H1 (cell line): Measurements from ENCODE around the gene SLIT3. TPM values are rescaled to one million over a fixed set of nuclear protein-coding genes. Genes with fewer than 3 reads are reported as not detected.
A peak's percentile ranks its signal among the peaks of the same experiment; 100 is the strongest.

Experiments used
- CTCF ChIA-PET: fragments of 300-600 bp; sonication (Branson Sonifier 250); formaldehyde crosslinking; loops from one replicate; lab custom pipeline; 2021; ENCODE audit not compliant: partially characterized antibody; lab: Charles Lee
- POLR2A ChIA-PET: fragments of 300-600 bp; sonication (Branson Sonifier 250); formaldehyde crosslinking; loops from one replicate; lab custom pipeline; 2021; ENCODE audit warnings: inconsistent platforms; ENCODE audit not compliant: partially characterized antibody; lab: Charles Lee
- DNase-seq, 2 experiments: peaks; one replicate each; pipeline versions ENCODE4 v3.0.0 to v3.0.0-alpha.2; 2010 to 2022; ENCODE audit warnings: low spot score in 2 of 2, low read depth in 1 of 2, mixed read lengths in 1 of 2
- FAIRE-seq: peaks from 2 replicates; lab custom pipeline; 2011; peaks lifted over from hg19 to GRCh38; lab: Jason Lieb, UNC
- H2AFZ ChIP-seq: 2 replicates; pipeline ENCODE4 v1.8.1; 2012; ENCODE audit warnings: low read length, inconsistent platforms
- H2AK5ac ChIP-seq: 2 replicates; pipeline ENCODE4 v1.6.1; 2013; ENCODE audit warnings: low read depth, low read length
- H2BK120ac ChIP-seq: replicated peaks from 2 replicates; pipeline ENCODE3; 2013; ENCODE audit warnings: low read depth, low read length, inconsistent platforms
- H2BK12ac ChIP-seq: 2 replicates; pipeline ENCODE4 v1.6.1; 2013; ENCODE audit warnings: low read depth, low read length
- H2BK15ac ChIP-seq: 2 replicates; pipeline ENCODE4 v1.6.1; 2013; ENCODE audit warnings: low read length
- H2BK20ac ChIP-seq: 2 replicates; pipeline ENCODE4 v1.6.1; 2013; ENCODE audit warnings: low read length
- H2BK5ac ChIP-seq: 2 replicates; pipeline ENCODE4 v1.6.1; 2013; ENCODE audit warnings: low read depth, low read length
- H3K14ac ChIP-seq: 2 replicates; pipeline ENCODE4 v1.6.1; 2013; ENCODE audit warnings: inconsistent platforms; ENCODE audit not compliant: insufficient read length
- H3K18ac ChIP-seq: 2 replicates; pipeline ENCODE4 v1.6.1; 2013; ENCODE audit warnings: low read length; ENCODE audit errors: extremely low read depth
- H3K23ac ChIP-seq: 2 replicates; pipeline ENCODE4 v1.6.1; 2013; ENCODE audit warnings: inconsistent platforms; ENCODE audit not compliant: insufficient read length
- H3K23me2 ChIP-seq: 2 replicates; pipeline ENCODE4 v1.6.1; 2013; ENCODE audit warnings: low read depth, low read length
- H3K27ac ChIP-seq: 2 replicates; pipeline ENCODE4 v1.6.1; 2011; ENCODE audit warnings: low read depth, low read length, inconsistent platforms
- H3K27me3 ChIP-seq, 4 experiments: replicated peaks in 1 of 4; 1 replicate in 1 of 4; 2 replicates in 3 of 4; pipeline versions ENCODE4 v1.6.1 to v1.8.1; 2011 to 2013; ENCODE audit warnings: low read length in 3 of 4, mild to moderate bottlenecking in 3 of 4, inconsistent platforms in 2 of 4, mixed read lengths in 2 of 4, moderate library complexity in 1 of 4; ENCODE audit not compliant: control insufficient read depth in 3 of 4, insufficient read depth in 3 of 4; ENCODE audit errors: extremely low read depth in 1 of 4
- H3K36me3 ChIP-seq, 4 experiments: 2 replicates each; pipeline versions ENCODE4 v1.6.1 to v1.8.1; 2011 to 2013; ENCODE audit warnings: mild to moderate bottlenecking in 4 of 4, low read length in 3 of 4, moderate library complexity in 2 of 4, control low read depth in 1 of 4, inconsistent platforms in 1 of 4; ENCODE audit not compliant: insufficient read depth in 4 of 4, control insufficient read depth in 2 of 4
- H3K4ac ChIP-seq: replicated peaks from 2 replicates; pipeline ENCODE3; 2013; ENCODE audit warnings: low read length, low read depth, mixed read lengths, inconsistent platforms; ENCODE audit not compliant: insufficient read length
- H3K4me1 ChIP-seq, 4 experiments: replicated peaks in 1 of 4; 1 replicate in 1 of 4; 2 replicates in 3 of 4; pipeline versions ENCODE4 v1.6.1 to v1.8.1; 2011 to 2013; ENCODE audit warnings: low read length in 3 of 4, inconsistent platforms in 2 of 4, mixed read lengths in 1 of 4; ENCODE audit not compliant: insufficient read depth in 4 of 4, control insufficient read depth in 3 of 4
- H3K4me2 ChIP-seq, 2 experiments: 2 replicates each; pipeline versions ENCODE4 v1.6.1 to v1.8.1; 2011 to 2013; ENCODE audit warnings: low read depth in 2 of 2, low read length in 2 of 2, control low read depth in 1 of 2, inconsistent platforms in 1 of 2, mild to moderate bottlenecking in 1 of 2; ENCODE audit not compliant: insufficient read depth in 1 of 2
- H3K4me3 ChIP-seq, 4 experiments: fragments of 200-600, 300-600 bp in 1 of 4; sonication (generic), shearing (Covaris generic), sonication (Bioruptor Twin) in 1 of 4; 2 replicates each; pipeline versions ENCODE4 v1.5.1 to v1.8.1; 2011 to 2016; ENCODE audit warnings: low read length in 4 of 4, low read depth in 3 of 4, control low read depth in 2 of 4, inconsistent platforms in 2 of 4, mild to moderate bottlenecking in 2 of 4, mixed read lengths in 1 of 4, moderate library complexity in 1 of 4; ENCODE audit not compliant: insufficient read depth in 2 of 4; ENCODE audit errors: extremely low read depth in 1 of 4
- H3K56ac ChIP-seq: replicated peaks from 2 replicates; pipeline ENCODE3; 2013; ENCODE audit warnings: low read depth, mild to moderate bottlenecking, mixed read lengths, low read length, inconsistent platforms; ENCODE audit not compliant: insufficient read length
- H3K79me1 ChIP-seq: 2 replicates; pipeline ENCODE4 v1.6.1; 2013; ENCODE audit warnings: low read depth, low read length, control low read depth
- H3K79me2 ChIP-seq, 2 experiments: 2 replicates each; pipeline versions ENCODE4 v1.6.1 to v1.8.1; 2012 to 2013; ENCODE audit warnings: low read length in 2 of 2, mild to moderate bottlenecking in 2 of 2, inconsistent platforms in 1 of 2; ENCODE audit not compliant: insufficient read depth in 2 of 2, control insufficient read depth in 1 of 2
- H3K9ac ChIP-seq, 4 experiments: replicated peaks in 1 of 4; 1 replicate in 1 of 4; 2 replicates in 3 of 4; pipeline versions ENCODE4 v1.6.1 to v1.8.1; 2011 to 2013; ENCODE audit warnings: low read depth in 3 of 4, low read length in 3 of 4, control low read depth in 2 of 4, mild to moderate bottlenecking in 2 of 4, moderate library complexity in 2 of 4, inconsistent platforms in 1 of 4; ENCODE audit errors: extremely low read depth in 1 of 4
- H3K9me3 ChIP-seq, 2 experiments: 2 replicates each; pipeline versions ENCODE4 v1.6.1 to v1.8.1; 2012 to 2013; ENCODE audit warnings: mild to moderate bottlenecking in 2 of 2, moderate library complexity in 2 of 2, control low read depth in 1 of 2, inconsistent platforms in 1 of 2, low read depth in 1 of 2, low read length in 1 of 2, mixed read lengths in 1 of 2; ENCODE audit not compliant: insufficient read depth in 2 of 2
- H4K20me1 ChIP-seq, 2 experiments: replicated peaks in 1 of 2; 2 replicates each; pipeline versions ENCODE3 to v1.8.1; 2011 to 2013; ENCODE audit warnings: inconsistent platforms in 2 of 2, low read length in 2 of 2, mild to moderate bottlenecking in 1 of 2; ENCODE audit not compliant: insufficient read depth in 2 of 2, control insufficient read depth in 1 of 2
- H4K5ac ChIP-seq: 2 replicates; pipeline ENCODE4 v1.6.1; 2013; ENCODE audit warnings: low read length, low read depth, mixed read lengths, inconsistent platforms; ENCODE audit not compliant: insufficient read length
- H4K8ac ChIP-seq: 2 replicates; pipeline ENCODE4 v1.8.0; 2013; ENCODE audit warnings: mild to moderate bottlenecking, moderate library complexity, low read length, inconsistent platforms; ENCODE audit not compliant: insufficient read depth; ENCODE audit errors: extremely low read depth
- H4K91ac ChIP-seq: replicated peaks from 2 replicates; pipeline ENCODE3; 2013; ENCODE audit warnings: low read length, mixed read lengths, inconsistent platforms; ENCODE audit not compliant: insufficient read length
- BACH1 ChIP-seq: IDR thresholded peaks from 2 replicates; pipeline ENCODE4 v1.6.1; 2012; ENCODE audit warnings: low read length, improper control_type of control experiment
- CREB1 ChIP-seq: IDR thresholded peaks from 2 replicates; pipeline ENCODE4 v1.6.1; 2012; ENCODE audit warnings: inconsistent platforms
- EGR1 ChIP-seq: IDR thresholded peaks from 2 replicates; pipeline ENCODE4 v1.6.1; 2011; ENCODE audit warnings: low read depth, low read length, borderline replicate concordance
- JUN ChIP-seq: IDR thresholded peaks from 2 replicates; pipeline ENCODE4 v1.6.1; 2011; ENCODE audit warnings: low read depth, mild to moderate bottlenecking, improper control_type of control experiment, low read length
- KDM4A ChIP-seq: IDR thresholded peaks from one replicate; pipeline ENCODE4 v1.7.1; 2012; ENCODE audit warnings: low read depth, mild to moderate bottlenecking, moderate library complexity, low read length, inconsistent platforms; ENCODE audit not compliant: severe bottlenecking
- NANOG ChIP-seq: IDR thresholded peaks from 2 replicates; pipeline ENCODE4 v1.6.1; 2011; ENCODE audit warnings: low read length, low read depth, mild to moderate bottlenecking, inconsistent platforms; ENCODE audit not compliant: insufficient read depth, poor library complexity, severe bottlenecking
- NRF1 ChIP-seq: IDR thresholded peaks from 2 replicates; pipeline ENCODE4 v1.6.1; 2011; ENCODE audit warnings: mild to moderate bottlenecking, low read depth, low read length, improper control_type of control experiment
- POLR2A ChIP-seq, 2 experiments: IDR thresholded peaks; 1 replicate in 1 of 2; 2 replicates in 1 of 2; pipeline ENCODE4 v1.6.1; 2011; ENCODE audit warnings: low read depth in 2 of 2, low read length in 2 of 2, mild to moderate bottlenecking in 2 of 2; ENCODE audit errors: control extremely low read depth in 1 of 2
- POLR2AphosphoS5 ChIP-seq: IDR thresholded peaks from 2 replicates; pipeline ENCODE4 v1.6.1; 2011; ENCODE audit warnings: low read depth, low read length
- SRF ChIP-seq: IDR thresholded peaks from 2 replicates; pipeline ENCODE4 v1.6.1; 2011; ENCODE audit warnings: mild to moderate bottlenecking, low read depth, low read length, moderate library complexity
- SUZ12 ChIP-seq: fragments of 200-600 bp; sonication (generic); IDR thresholded peaks from 2 replicates; pipeline ENCODE4 v1.6.1; 2012; ENCODE audit warnings: mild to moderate bottlenecking, inconsistent platforms, low read length, moderate library complexity, mixed read lengths
- TAF7 ChIP-seq: optimal IDR thresholded peaks from 2 replicates; pipeline ENCODE3; 2011; ENCODE audit warnings: low read depth, mild to moderate bottlenecking, inconsistent platforms, low read length, moderate library complexity, borderline replicate concordance
- WGBS, 2 experiments: shearing (Covaris generic) in 1 of 2; methylation state at CpG; one replicate each; pipeline versions ENCODE4 v1.1.6 to v1.1.7; 2013 to 2015; ENCODE audit warnings: low lambda C conversion rate in 2 of 2, mixed read lengths in 2 of 2, inconsistent platforms in 1 of 2, low coverage in 1 of 2, missing lambda C conversion rate in 1 of 2; ENCODE audit not compliant: insufficient replicate concordance in 2 of 2, insufficient coverage in 1 of 2, insufficient read length in 1 of 2; ENCODE audit errors: extremely low coverage in 1 of 2, missing lambda C conversion rate in 1 of 2; 5-methylcytosine and 5-hydroxymethylcytosine counted together
- polyA plus RNA-seq, 7 experiments: library from polyadenylated mRNA; depleted of rRNA in 3 of 7; stranded (reverse) in 5 of 7; unstranded in 2 of 7; fragments of >200 nt in 5 of 7; fragments of 200-250 nt in 2 of 7; gene quantifications; 1 replicate in 5 of 7; 2 replicates in 1 of 7; 4 replicates in 1 of 7; pipeline versions ENCODE4 v1.2.1 to v1.2.3, GENCODE V29; 2011 to 2013; ENCODE audit warnings: missing spikeins in 2 of 7, mixed read lengths in 2 of 7
- total RNA-seq: library from RNA; stranded (reverse); fragmentation: NEBNext Ultra II Directional; extraction: Animal tissue kit (Norgen Biotek cat#: 25700); gene quantifications from 2 replicates; pipeline ENCODE4 v1.2.1, GENCODE V29; 2021
- TF ChIP-seq, protein P1 (sequence below), 3 experiments: IDR thresholded peaks; 1 replicate in 2 of 3; 2 replicates in 1 of 3; pipeline versions ENCODE4 v1.5.1 to v1.6.1; 2011; ENCODE audit warnings: low read length in 3 of 3, mild to moderate bottlenecking in 3 of 3, inconsistent platforms in 2 of 3, low read depth in 1 of 3, moderate library complexity in 1 of 3; ENCODE audit not compliant: insufficient read depth in 1 of 3; ENCODE audit errors: control extremely low read depth in 1 of 3

The SLIT3 gene
- total and polyA plus RNA-seq, 2 of the 8 experiments (the other 6 are each of a cell fraction or from before 2014, with no cell fraction given), result 1.1 to 1.2 TPM

DNA sequence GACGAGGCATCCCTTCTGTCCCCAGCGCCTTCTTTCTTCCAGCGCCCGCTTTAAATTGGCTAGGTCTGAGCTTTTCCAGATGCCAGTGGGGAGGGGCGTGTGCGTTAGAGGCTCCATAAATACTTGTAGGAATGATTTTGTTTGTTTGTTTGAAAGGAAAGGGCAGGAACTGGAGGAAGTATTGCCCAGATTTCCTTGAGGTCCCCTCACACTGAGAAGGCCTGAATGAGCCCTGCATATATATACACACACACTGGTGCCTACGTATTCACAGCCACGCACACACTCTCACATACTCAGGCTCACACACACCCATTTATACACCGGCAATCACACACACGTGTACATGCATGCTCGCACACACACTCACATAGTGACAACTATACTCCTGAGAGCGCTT, 1.0 kb upstream of the SLIT3 start:
- no peak overlapping the region for H3K27ac ChIP-seq
- no peak for FAIRE-seq
- no peak overlapping the region for H2AK5ac ChIP-seq
- H4K5ac ChIP-seq, result no peak overlapping the region
- no peaks in the 10 kb centered on the region for H3K9me3 ChIP-seq
- no peaks in the 10 kb centered on the region for H3K36me3 ChIP-seq
- ChIA-PET CTCF (interaction anchor here (0.6 to 5.2 kb wide), 37 partner anchors 9 to 611 kb away, joined by 3 to 33 read pairs (median 4); partner anchors contain the start of gene SPDL1), POLR2A (no interaction called here)
- H2AFZ ChIP-seq, result no peak overlapping the region
- no peak for DNase-seq
- no peak overlapping the region for H4K91ac ChIP-seq
- no peak overlapping the region for H2BK20ac ChIP-seq
- H3K79me1 ChIP-seq, result no peaks in the 10 kb centered on the region
- H2BK15ac ChIP-seq, result no peak overlapping the region
- H2BK5ac ChIP-seq, result no peak overlapping the region
- H3K4ac ChIP-seq, result no peak overlapping the region
- H3K18ac ChIP-seq, result no peak overlapping the region
- H3K23me2 ChIP-seq, result peaks cover 11% of the 10 kb centered on the region
- H3K4me2 ChIP-seq, result peak overlapping the region; percentile 77 to 87
- no peak overlapping the region for H3K14ac ChIP-seq
- peaks cover 5 to 12% (median 7%) of the 10 kb centered on the region in 4 experiments; a peak in 6 of 7 replicates for H3K4me1 ChIP-seq
- H3K56ac ChIP-seq, result no peak overlapping the region
- H2BK12ac ChIP-seq, result no peak overlapping the region
- H3K9ac ChIP-seq, result no peak overlapping the region
- H3K27me3 ChIP-seq, result peaks cover 7 to 41% (median 32%) of the 10 kb centered on the region in 4 experiments
- H3K23ac ChIP-seq, result no peak overlapping the region
- H3K4me3 ChIP-seq, result peak overlapping the region in 3 of 4 experiments; percentile 34 to 69 (median 35); a peak in 4 of 8 replicates
- H4K20me1 ChIP-seq, result no peaks in the 10 kb centered on the region
- 63% methylated on average over 12 of the region's 12 CpGs; no CpG with 5 or more reads in 1 of the 2 experiments for WGBS, 2 experiments
- H2BK120ac ChIP-seq, result no peak overlapping the region
- H4K8ac ChIP-seq, result no peak overlapping the region
- H3K79me2 ChIP-seq, result no peaks in the 10 kb centered on the region
- no peak for TF ChIP-seq JUN
- no peak for TF ChIP-seq SUZ12
- no peak for TF ChIP-seq POLR2AphosphoS5
- TF ChIP-seq KDM4A, result no peak
- TF ChIP-seq NRF1, result no peak
- TF ChIP-seq SRF, result no peak
- TF ChIP-seq BACH1, result no peak
- no peak for TF ChIP-seq NANOG
- TF ChIP-seq TAF7, result no peak
- TF ChIP-seq EGR1, result no peak
- TF ChIP-seq POLR2A (IDR thresholded peaks at IDR 0.05; ENCODE audit: control extremely low read depth in 1 of 2, low read depth in 2 of 2, low read length in 2 of 2), result no peak
- TF ChIP-seq, protein P1, sequence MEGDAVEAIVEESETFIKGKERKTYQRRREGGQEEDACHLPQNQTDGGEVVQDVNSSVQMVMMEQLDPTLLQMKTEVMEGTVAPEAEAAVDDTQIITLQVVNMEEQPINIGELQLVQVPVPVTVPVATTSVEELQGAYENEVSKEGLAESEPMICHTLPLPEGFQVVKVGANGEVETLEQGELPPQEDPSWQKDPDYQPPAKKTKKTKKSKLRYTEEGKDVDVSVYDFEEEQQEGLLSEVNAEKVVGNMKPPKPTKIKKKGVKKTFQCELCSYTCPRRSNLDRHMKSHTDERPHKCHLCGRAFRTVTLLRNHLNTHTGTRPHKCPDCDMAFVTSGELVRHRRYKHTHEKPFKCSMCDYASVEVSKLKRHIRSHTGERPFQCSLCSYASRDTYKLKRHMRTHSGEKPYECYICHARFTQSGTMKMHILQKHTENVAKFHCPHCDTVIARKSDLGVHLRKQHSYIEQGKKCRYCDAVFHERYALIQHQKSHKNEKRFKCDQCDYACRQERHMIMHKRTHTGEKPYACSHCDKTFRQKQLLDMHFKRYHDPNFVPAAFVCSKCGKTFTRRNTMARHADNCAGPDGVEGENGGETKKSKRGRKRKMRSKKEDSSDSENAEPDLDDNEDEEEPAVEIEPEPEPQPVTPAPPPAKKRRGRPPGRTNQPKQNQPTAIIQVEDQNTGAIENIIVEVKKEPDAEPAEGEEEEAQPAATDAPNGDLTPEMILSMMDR (IDR thresholded peaks at IDR 0.05; ENCODE audit: control extremely low read depth in 1 of 3, insufficient read depth in 1 of 3, low read depth in 1 of 3, low read length in 3 of 3), result no peak
- no peak for TF ChIP-seq CREB1
